H9 (cell line): ENCODE data around the gene PPFIBP2. TPM values are rescaled to one million over a fixed set of nuclear protein-coding genes. Genes with fewer than 3 reads are reported as not detected.

Experiments
- DNase-seq: peaks from one replicate; pipeline ENCODE4 v3.0.0-alpha.2; 2017
- H2AFZ ChIP-seq: one replicate; pipeline ENCODE4 v1.6.1; 2013; ENCODE audit warnings: mild to moderate bottlenecking, low read length, control low read depth, moderate library complexity
- H2AK5ac ChIP-seq: 2 replicates; pipeline ENCODE4 v1.6.1; 2013; ENCODE audit warnings: low read length, control low read depth, mixed read lengths; ENCODE audit not compliant: insufficient read length
- H2BK120ac ChIP-seq: one replicate; pipeline ENCODE4 v1.6.1; 2013; ENCODE audit warnings: low read depth, mild to moderate bottlenecking, low read length, control low read depth, inconsistent platforms; ENCODE audit not compliant: poor library complexity, severe bottlenecking
- H2BK12ac ChIP-seq: 2 replicates; pipeline ENCODE4 v1.6.1; 2013; ENCODE audit warnings: low read length, control low read depth, mixed read lengths, low read depth; ENCODE audit not compliant: insufficient read length
- H2BK15ac ChIP-seq: 2 replicates; pipeline ENCODE4 v1.6.1; 2013; ENCODE audit warnings: low read depth, low read length, control low read depth
- H2BK20ac ChIP-seq: one replicate; pipeline ENCODE4 v1.6.1; 2013; ENCODE audit warnings: low read depth, mild to moderate bottlenecking, low read length, control low read depth, inconsistent platforms; ENCODE audit not compliant: poor library complexity, severe bottlenecking
- H2BK5ac ChIP-seq: 2 replicates; pipeline ENCODE4 v1.6.1; 2013; ENCODE audit warnings: low read length, control low read depth, mixed read lengths; ENCODE audit not compliant: insufficient read length
- H3K14ac ChIP-seq: 2 replicates; pipeline ENCODE4 v1.6.1; 2013; ENCODE audit warnings: low read length, control low read depth; ENCODE audit not compliant: insufficient read depth
- H3K18ac ChIP-seq: 2 replicates; pipeline ENCODE4 v1.6.1; 2013; ENCODE audit warnings: low read depth, mild to moderate bottlenecking, mixed read lengths, low read length, control low read depth; ENCODE audit not compliant: insufficient read length
- H3K23ac ChIP-seq: 2 replicates; pipeline ENCODE4 v1.6.1; 2013; ENCODE audit warnings: low read length, control low read depth, mixed read lengths, low read depth; ENCODE audit not compliant: insufficient read length
- H3K23me2 ChIP-seq: 2 replicates; pipeline ENCODE4 v1.6.1; 2013; ENCODE audit warnings: low read depth, mild to moderate bottlenecking, mixed read lengths, low read length, control low read depth; ENCODE audit not compliant: insufficient read length, poor library complexity, severe bottlenecking
- H3K27ac ChIP-seq: 2 replicates; pipeline ENCODE4 v1.5.1; 2013; ENCODE audit warnings: low read length, control low read depth, mixed read lengths, low read depth; ENCODE audit not compliant: insufficient read length
- H3K27me3 ChIP-seq: 2 replicates; pipeline ENCODE4 v1.6.1; 2013; ENCODE audit warnings: low read length, control low read depth, inconsistent platforms; ENCODE audit not compliant: insufficient read depth
- H3K4ac ChIP-seq: 2 replicates; pipeline ENCODE4 v1.6.1; 2013; ENCODE audit warnings: low read depth, mild to moderate bottlenecking, control low read depth, inconsistent platforms, low read length, moderate library complexity
- H3K4me1 ChIP-seq: 2 replicates; pipeline ENCODE4 v1.6.1; 2013; ENCODE audit warnings: low read length, control low read depth, inconsistent platforms; ENCODE audit not compliant: insufficient read depth
- H3K4me2 ChIP-seq: 2 replicates; pipeline ENCODE4 v1.6.1; 2013; ENCODE audit warnings: low read length, control low read depth, mixed read lengths; ENCODE audit not compliant: insufficient read length, insufficient read depth
- H3K56ac ChIP-seq: 2 replicates; pipeline ENCODE4 v1.6.1; 2013; ENCODE audit warnings: low read depth, mild to moderate bottlenecking, mixed read lengths, low read length, control low read depth; ENCODE audit not compliant: insufficient read length
- H3K79me1 ChIP-seq: 2 replicates; pipeline ENCODE4 v1.6.1; 2013; ENCODE audit warnings: low read depth, mild to moderate bottlenecking, moderate library complexity, low read length, control low read depth, inconsistent platforms; ENCODE audit not compliant: insufficient read depth, poor library complexity, severe bottlenecking
- H3K79me2 ChIP-seq: 2 replicates; pipeline ENCODE4 v1.6.1; 2013; ENCODE audit warnings: low read length, control low read depth, inconsistent platforms; ENCODE audit not compliant: insufficient read depth
- H3K9ac ChIP-seq: 2 replicates; pipeline ENCODE4 v1.6.1; 2013; ENCODE audit warnings: low read length, control low read depth, mixed read lengths; ENCODE audit not compliant: insufficient read length; ENCODE audit errors: extremely low read depth
- H3K9me3 ChIP-seq: one replicate; pipeline ENCODE4 v1.6.1; 2013; ENCODE audit warnings: low read depth, low read length, inconsistent platforms; ENCODE audit not compliant: control insufficient read depth
- H3T11ph ChIP-seq: one replicate; pipeline ENCODE4 v1.6.1; 2013; ENCODE audit warnings: mild to moderate bottlenecking, low read length, control low read depth, inconsistent platforms
- H4K20me1 ChIP-seq: one replicate; pipeline ENCODE4 v1.6.1; 2013; ENCODE audit not compliant: control insufficient read depth, insufficient read length, insufficient read depth
- H4K5ac ChIP-seq: 2 replicates; pipeline ENCODE4 v1.6.1; 2013; ENCODE audit warnings: low read depth, mild to moderate bottlenecking, mixed read lengths, low read length, control low read depth; ENCODE audit not compliant: insufficient read length
- H4K8ac ChIP-seq: replicated peaks from 2 replicates; pipeline ENCODE4 v1.6.1; 2013; ENCODE audit warnings: low read length, control low read depth, mixed read lengths, low read depth; ENCODE audit not compliant: insufficient read length
- H4K91ac ChIP-seq: 2 replicates; pipeline ENCODE4 v1.6.1; 2013; ENCODE audit warnings: low read depth, mild to moderate bottlenecking, moderate library complexity, mixed read lengths, low read length, control low read depth; ENCODE audit not compliant: insufficient read length
- H3K27ac Mint-ChIP-seq, 3 experiments: 2 replicates in 2 of 3; 3 replicates in 1 of 3; pipeline ENCODE4 v1.8.0; 2020 to 2021; ENCODE audit warnings: mixed read lengths in 3 of 3, mild to moderate bottlenecking in 1 of 3, moderate library complexity in 1 of 3
- H3K27me3 Mint-ChIP-seq: 2 replicates; pipeline ENCODE4 v1.8.0; 2021; ENCODE audit warnings: low read depth, mild to moderate bottlenecking, moderate library complexity, mixed read lengths
- H3K36me3 Mint-ChIP-seq, 3 experiments: 2 replicates in 2 of 3; 3 replicates in 1 of 3; pipeline ENCODE4 v1.8.0; 2020 to 2021; ENCODE audit warnings: low read depth in 3 of 3, mixed read lengths in 3 of 3; ENCODE audit not compliant: insufficient read depth in 1 of 3
- H3K4me1 Mint-ChIP-seq, 2 experiments: 2 replicates each; pipeline ENCODE4 v1.8.0; 2020; ENCODE audit warnings: mixed read lengths in 2 of 2
- H3K4me3 Mint-ChIP-seq, 2 experiments: 2 replicates in 1 of 2; 3 replicates in 1 of 2; pipeline ENCODE4 v1.8.0; 2020 to 2021; ENCODE audit warnings: mild to moderate bottlenecking in 2 of 2, mixed read lengths in 2 of 2, moderate library complexity in 1 of 2
- H3K9me3 Mint-ChIP-seq, 2 experiments: 2 replicates in 1 of 2; 3 replicates in 1 of 2; pipeline ENCODE4 v1.8.0; 2020; ENCODE audit warnings: mild to moderate bottlenecking in 2 of 2, mixed read lengths in 2 of 2, moderate library complexity in 1 of 2
- WGBS: extraction: QIAGEN DNeasy Blood & Tissue Kit; methylation state at CpG from one replicate; pipeline ENCODE4 v1.1.7; 2013; ENCODE audit warnings: missing lambda C conversion rate, low lambda C conversion rate, mixed read lengths; ENCODE audit not compliant: insufficient read length; ENCODE audit errors: extremely low coverage; 5-methylcytosine and 5-hydroxymethylcytosine counted together
- total RNA-seq: library from RNA; stranded (reverse); gene quantifications from 2 replicates; pipeline ENCODE4 v1.2.1, GENCODE V29; 2021
- TF ChIP-seq, protein P1 (sequence below): fragments of 200-600 bp; sonication (generic); conservative IDR thresholded peaks from 3 replicates; pipeline ENCODE4 v1.8.0; 2021; ENCODE audit warnings: antibody characterized with exemption, mild to moderate bottlenecking

Gene PPFIBP2
- total RNA-seq, 1 experiment from 2014 or later = 8.3 TPM

- Histone ChIP-seq H3K79me1 (no peaks in the 10 kb centered on the region), H3K4ac (no peak overlapping the region), H3K4me1 (peaks cover 18% of the 10 kb centered on the region; the same call in 1 of the 2 replicates), H3T11ph (no peak overlapping the region), H3K14ac (no peak overlapping the region), H3K9ac (no peak overlapping the region), H2BK15ac (no peak overlapping the region), H3K23me2 (no peaks in the 10 kb centered on the region), H3K9me3 (no peaks in the 10 kb centered on the region), H2BK20ac (no peak overlapping the region), H2BK120ac (no peak overlapping the region), H2AFZ (no peak overlapping the region), H2BK12ac (no peak overlapping the region), H3K27me3 (no peaks in the 10 kb centered on the region), H4K20me1 (no peaks in the 10 kb centered on the region), H3K79me2 (no peaks in the 10 kb centered on the region), H4K8ac (no peak overlapping the region), H3K4me2 (no peak overlapping the region), H2BK5ac (no peak overlapping the region), H3K56ac (no peak overlapping the region), H4K5ac (no peak overlapping the region), H4K91ac (no peak overlapping the region), H2AK5ac (no peak overlapping the region), H3K27ac (no peak overlapping the region), H3K23ac (no peak overlapping the region), H3K18ac (no peak overlapping the region)
- Mint-ChIP-seq H3K4me1 (peaks cover 56 to 63% of the 10 kb centered on the region in 2 experiments), H3K27ac (peak overlapping the region in 1 of 3 experiments; percentile 43; a peak in 1 of 7 replicates), H3K9me3 (no peaks in the 10 kb centered on the region), H3K36me3 (no peaks in the 10 kb centered on the region), H3K27me3 (no peaks in the 10 kb centered on the region; the same call in 1 of the 2 replicates), H3K4me3 (no peak overlapping the region)
- DNase-seq = no peak
- TF ChIP-seq, protein P1, sequence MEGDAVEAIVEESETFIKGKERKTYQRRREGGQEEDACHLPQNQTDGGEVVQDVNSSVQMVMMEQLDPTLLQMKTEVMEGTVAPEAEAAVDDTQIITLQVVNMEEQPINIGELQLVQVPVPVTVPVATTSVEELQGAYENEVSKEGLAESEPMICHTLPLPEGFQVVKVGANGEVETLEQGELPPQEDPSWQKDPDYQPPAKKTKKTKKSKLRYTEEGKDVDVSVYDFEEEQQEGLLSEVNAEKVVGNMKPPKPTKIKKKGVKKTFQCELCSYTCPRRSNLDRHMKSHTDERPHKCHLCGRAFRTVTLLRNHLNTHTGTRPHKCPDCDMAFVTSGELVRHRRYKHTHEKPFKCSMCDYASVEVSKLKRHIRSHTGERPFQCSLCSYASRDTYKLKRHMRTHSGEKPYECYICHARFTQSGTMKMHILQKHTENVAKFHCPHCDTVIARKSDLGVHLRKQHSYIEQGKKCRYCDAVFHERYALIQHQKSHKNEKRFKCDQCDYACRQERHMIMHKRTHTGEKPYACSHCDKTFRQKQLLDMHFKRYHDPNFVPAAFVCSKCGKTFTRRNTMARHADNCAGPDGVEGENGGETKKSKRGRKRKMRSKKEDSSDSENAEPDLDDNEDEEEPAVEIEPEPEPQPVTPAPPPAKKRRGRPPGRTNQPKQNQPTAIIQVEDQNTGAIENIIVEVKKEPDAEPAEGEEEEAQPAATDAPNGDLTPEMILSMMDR = no peak
- no CpG with 5 or more reads among the region's 1 CpG for WGBS
Measured at GRCh38 chr11:7579361-7579791, 65.6 kb downstream of the PPFIBP2 start.
